Fibroblast of lung (primary cell): ENCODE measurements around the gene SLC37A1. TPM values are rescaled to one million over a fixed set of nuclear protein-coding genes. Genes with fewer than 3 reads are reported as not detected.

Source experiments
- DNase-seq, 2 donors: peaks; one replicate each; pipeline versions ENCODE4 v3.0.0 to v3.0.0-alpha.2; 2010; ENCODE audit warnings: low read depth in 2 of 2
- H2AFZ ChIP-seq: 2 replicates; pipeline ENCODE4 v1.5.1; 2012; ENCODE audit warnings: low read length, control low read depth, inconsistent platforms
- H3K27ac ChIP-seq: 2 replicates; pipeline ENCODE4 v1.5.1; 2011; ENCODE audit warnings: low read length, control low read depth; ENCODE audit not compliant: insufficient read depth
- H3K27me3 ChIP-seq: 2 replicates; pipeline ENCODE4 v1.5.1; 2011; ENCODE audit warnings: mild to moderate bottlenecking, low read length; ENCODE audit not compliant: control insufficient read depth, insufficient read depth
- H3K36me3 ChIP-seq: 2 replicates; pipeline ENCODE4 v1.5.1; 2011; ENCODE audit warnings: low read length; ENCODE audit not compliant: control insufficient read depth, insufficient read depth
- H3K4me1 ChIP-seq: 2 replicates; pipeline ENCODE4 v1.5.1; 2011; ENCODE audit warnings: low read length; ENCODE audit not compliant: control insufficient read depth, insufficient read depth; ENCODE audit errors: extremely low read depth
- H3K4me2 ChIP-seq: 2 replicates; pipeline ENCODE4 v1.5.1; 2011; ENCODE audit warnings: low read length, control low read depth; ENCODE audit not compliant: insufficient read depth; ENCODE audit errors: extremely low read depth
- H3K4me3 ChIP-seq, 4 experiments: fragments of 200-600 bp in 1 of 4; sonication (generic) in 1 of 4; replicated peaks in 1 of 4; 2 replicates each; pipeline ENCODE4 v1.5.1; 2011 to 2016; ENCODE audit warnings: low read length in 4 of 4, low read depth in 3 of 4, mild to moderate bottlenecking in 3 of 4, control low read depth in 2 of 4, inconsistent platforms in 1 of 4, mixed read lengths in 1 of 4; ENCODE audit not compliant: insufficient read depth in 1 of 4; ENCODE audit errors: control extremely low read depth in 1 of 4
- H3K79me2 ChIP-seq: 2 replicates; pipeline ENCODE4 v1.5.1; 2012; ENCODE audit warnings: mild to moderate bottlenecking, low read length, inconsistent platforms; ENCODE audit not compliant: control insufficient read depth, insufficient read depth
- H3K9ac ChIP-seq: 2 replicates; pipeline ENCODE4 v1.5.1; 2011; ENCODE audit warnings: mild to moderate bottlenecking, low read length, control low read depth; ENCODE audit not compliant: insufficient read depth
- H3K9me3 ChIP-seq: 2 replicates; pipeline ENCODE4 v1.5.1; 2012; ENCODE audit warnings: low read depth, low read length; ENCODE audit not compliant: control insufficient read depth, insufficient read depth
- H4K20me1 ChIP-seq: 2 replicates; pipeline ENCODE4 v1.5.1; 2011; ENCODE audit warnings: low read length; ENCODE audit not compliant: control insufficient read depth, insufficient read depth; ENCODE audit errors: extremely low read depth
- EZH2 ChIP-seq: IDR thresholded peaks from 2 replicates; pipeline ENCODE4 v1.5.1; 2012; ENCODE audit warnings: low read length, control low read depth, mild to moderate bottlenecking; ENCODE audit errors: missing control alignments
- polyA plus RNA-seq, 2 donors: library from polyadenylated mRNA; depleted of rRNA in 1 of 2; stranded (reverse) in 1 of 2; unstranded in 1 of 2; fragments of >200 nt; gene quantifications; 2 replicates each; pipeline ENCODE4 v1.2.1, GENCODE V29; 2011 to 2012; ENCODE audit warnings: missing spikeins in 1 of 2
- total RNA-seq: library from RNA; depleted of rRNA; stranded (reverse); fragments of >200 nt; gene quantifications from 2 replicates; pipeline ENCODE4 v1.2.1, GENCODE V29; 2014
- TF ChIP-seq, protein P1 (sequence below), 2 donors: IDR thresholded peaks in 1 of 2; conservative IDR thresholded peaks in 1 of 2; 1 replicate in 1 of 2; 2 replicates in 1 of 2; pipeline ENCODE4 v1.5.1; 2011 to 2012; ENCODE audit warnings: low read length in 2 of 2, control low read depth in 1 of 2, inconsistent platforms in 1 of 2, low read depth in 1 of 2, mild to moderate bottlenecking in 1 of 2

SLC37A1 gene
- total and polyA plus RNA-seq, 2 donors (not counting 1 experiment from before 2014, with no cell fraction given) = 0.42 to 6.4 TPM

DNA sequence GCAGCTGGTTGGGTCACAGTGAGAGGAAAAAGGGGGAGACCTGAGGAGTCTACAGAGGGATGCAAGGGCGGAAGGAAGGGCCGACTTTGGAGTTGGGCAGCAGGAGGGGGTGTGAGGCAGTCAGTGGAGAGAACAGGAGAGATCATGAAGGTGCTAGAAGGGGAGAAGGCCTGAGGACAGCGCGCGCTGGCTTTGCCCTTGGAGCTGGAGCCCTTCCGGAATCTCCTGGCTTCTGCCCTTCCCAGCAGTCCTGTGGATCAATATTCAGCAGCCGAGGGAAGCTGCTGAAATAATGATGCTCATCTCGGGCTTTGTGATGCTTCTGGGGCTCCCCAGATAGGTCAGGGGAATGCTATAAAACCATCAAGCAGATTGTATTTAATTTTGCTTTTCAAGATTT lies 26.7 kb downstream of the SLC37A1 start:
- no peak overlapping the region for H3K4me3 ChIP-seq
- H3K9ac ChIP-seq = no peak overlapping the region
- no peaks in the 10 kb centered on the region for H4K20me1 ChIP-seq
- no peaks in the 10 kb centered on the region for H3K9me3 ChIP-seq
- H3K27ac ChIP-seq = no peak overlapping the region
- TF ChIP-seq, protein P1, sequence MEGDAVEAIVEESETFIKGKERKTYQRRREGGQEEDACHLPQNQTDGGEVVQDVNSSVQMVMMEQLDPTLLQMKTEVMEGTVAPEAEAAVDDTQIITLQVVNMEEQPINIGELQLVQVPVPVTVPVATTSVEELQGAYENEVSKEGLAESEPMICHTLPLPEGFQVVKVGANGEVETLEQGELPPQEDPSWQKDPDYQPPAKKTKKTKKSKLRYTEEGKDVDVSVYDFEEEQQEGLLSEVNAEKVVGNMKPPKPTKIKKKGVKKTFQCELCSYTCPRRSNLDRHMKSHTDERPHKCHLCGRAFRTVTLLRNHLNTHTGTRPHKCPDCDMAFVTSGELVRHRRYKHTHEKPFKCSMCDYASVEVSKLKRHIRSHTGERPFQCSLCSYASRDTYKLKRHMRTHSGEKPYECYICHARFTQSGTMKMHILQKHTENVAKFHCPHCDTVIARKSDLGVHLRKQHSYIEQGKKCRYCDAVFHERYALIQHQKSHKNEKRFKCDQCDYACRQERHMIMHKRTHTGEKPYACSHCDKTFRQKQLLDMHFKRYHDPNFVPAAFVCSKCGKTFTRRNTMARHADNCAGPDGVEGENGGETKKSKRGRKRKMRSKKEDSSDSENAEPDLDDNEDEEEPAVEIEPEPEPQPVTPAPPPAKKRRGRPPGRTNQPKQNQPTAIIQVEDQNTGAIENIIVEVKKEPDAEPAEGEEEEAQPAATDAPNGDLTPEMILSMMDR (conservative IDR thresholded peaks at IDR 0.05 in 1 of 2, IDR thresholded peaks at IDR 0.05 in 1 of 2; ENCODE audit: low read depth in 1 of 2, low read length in 2 of 2) = no peak
- TF ChIP-seq EZH2 = no peak
- no peaks in the 10 kb centered on the region for H3K4me1 ChIP-seq
- no peak for DNase-seq
- H3K27me3 ChIP-seq = no peaks in the 10 kb centered on the region
- H3K36me3 ChIP-seq = no peaks in the 10 kb centered on the region
- no peak overlapping the region for H3K4me2 ChIP-seq
- no peak overlapping the region for H2AFZ ChIP-seq
- H3K79me2 ChIP-seq = no peaks in the 10 kb centered on the region

GRCh38 chr21:42541174-42541573 lies 27.5 kb downstream of the SLC37A1 start:
- Histone ChIP-seq H2AFZ (no peak overlapping the region), H3K79me2 (no peaks in the 10 kb centered on the region), H3K9me3 (no peaks in the 10 kb centered on the region), H4K20me1 (no peaks in the 10 kb centered on the region), H3K4me2 (no peak overlapping the region), H3K27ac (no peak overlapping the region), H3K36me3 (no peaks in the 10 kb centered on the region), H3K27me3 (no peaks in the 10 kb centered on the region), H3K4me3 (no peak overlapping the region), H3K9ac (no peak overlapping the region), H3K4me1 (no peaks in the 10 kb centered on the region)
- no peak for TF ChIP-seq EZH2
- TF ChIP-seq, protein P1 (conservative IDR thresholded peaks at IDR 0.05 in 1 of 2, IDR thresholded peaks at IDR 0.05 in 1 of 2; ENCODE audit: low read depth in 1 of 2, low read length in 2 of 2) = no peak
- no peak for DNase-seq

GRCh38 chr21:42541618-42542017 lies 28.0 kb downstream of the SLC37A1 start:
- H3K27me3 ChIP-seq = no peaks in the 10 kb centered on the region
- H3K9ac ChIP-seq = no peak overlapping the region
- H3K36me3 ChIP-seq = no peaks in the 10 kb centered on the region

More at GRCh38 chr21:42541618-42542017, 28.0 kb downstream of the SLC37A1 start:
- Histone ChIP-seq H3K4me1 (no peaks in the 10 kb centered on the region), H2AFZ (no peak overlapping the region), H3K4me2 (no peak overlapping the region), H4K20me1 (no peaks in the 10 kb centered on the region), H3K27ac (no peak overlapping the region), H3K9me3 (no peaks in the 10 kb centered on the region), H3K4me3 (no peak overlapping the region), H3K79me2 (no peaks in the 10 kb centered on the region)
- TF ChIP-seq, protein P1 (conservative IDR thresholded peaks at IDR 0.05 in 1 of 2, IDR thresholded peaks at IDR 0.05 in 1 of 2; ENCODE audit: low read depth in 1 of 2, low read length in 2 of 2) = no peak
- no peak for TF ChIP-seq EZH2
- DNase-seq = no peak
